Kidney (tissue), 14 donors: ENCODE results near the gene MRPS23. TPM values are rescaled to one million over a fixed set of nuclear protein-coding genes. Genes with fewer than 3 reads are reported as not detected.

Experiments
- DNase-seq, 5 donors: peaks; one replicate each; pipeline ENCODE4 v3.0.0-alpha.2; 2013 to 2020
- FAIRE-seq: peaks from 2 replicates; lab custom pipeline; 2012; peaks lifted over from hg19 to GRCh38; lab: Jason Lieb, UNC
- H3K27ac ChIP-seq, 2 donors: one replicate each; pipeline ENCODE4 v1.7.0; 2013; ENCODE audit warnings: low read depth in 2 of 2, low read length in 2 of 2, inconsistent platforms in 1 of 2
- H3K27me3 ChIP-seq: one replicate; pipeline ENCODE4 v1.7.1; 2013; ENCODE audit warnings: low read length, inconsistent platforms; ENCODE audit not compliant: control insufficient read depth, insufficient read depth
- H3K36me3 ChIP-seq, 3 donors: one replicate each; pipeline versions ENCODE4 v1.7.0 to v1.7.1; 2013; ENCODE audit warnings: low read length in 3 of 3, control low read depth in 1 of 3, inconsistent platforms in 1 of 3; ENCODE audit not compliant: insufficient read depth in 3 of 3, control insufficient read depth in 2 of 3
- H3K4me1 ChIP-seq, 3 donors: one replicate each; pipeline versions ENCODE4 v1.7.0 to v1.7.1; 2013; ENCODE audit warnings: low read length in 3 of 3, inconsistent platforms in 1 of 3, low read depth in 1 of 3; ENCODE audit not compliant: control insufficient read depth in 2 of 3, insufficient read depth in 2 of 3
- H3K4me3 ChIP-seq, 3 donors: one replicate each; pipeline versions ENCODE4 v1.7.0 to v1.8.1; 2013; ENCODE audit warnings: low read length in 3 of 3, control low read depth in 1 of 3, inconsistent platforms in 1 of 3
- H3K9ac ChIP-seq, 3 donors: one replicate each; pipeline versions ENCODE4 v1.7.0 to v1.7.1; 2013; ENCODE audit warnings: low read length in 3 of 3, control low read depth in 1 of 3, inconsistent platforms in 1 of 3
- H3K9me3 ChIP-seq, 3 donors: one replicate each; pipeline versions ENCODE4 v1.7.0 to v1.7.1; 2013; ENCODE audit warnings: low read length in 3 of 3, control low read depth in 1 of 3, inconsistent platforms in 1 of 3; ENCODE audit not compliant: control insufficient read depth in 2 of 3, insufficient read depth in 1 of 3
- intact Hi-C: fragments of 100-400 bp; cut with DNase I; formaldehyde crosslinking; loops from one replicate; pipeline ENCODE4 v1.11.1; 2022
- polyA plus RNA-seq: library from polyadenylated mRNA; stranded (reverse); fragments of 350-450 nt; fragmentation: Illumina TruSeq; extraction: RNeasy Lipid Tissue Mini Kit (QIAGEN cat#74804); gene quantifications from one replicate; pipeline ENCODE4 v1.2.3, GENCODE V29; 2014; ENCODE audit warnings: low read depth, low replicate concordance; ENCODE audit not compliant: insufficient read depth
- total RNA-seq: library from RNA; stranded (reverse); fragmentation: NEBNext Ultra II Directional; extraction: Animal tissue kit (Norgen Biotek cat#: 25700); gene quantifications from one replicate; pipeline ENCODE4 v1.2.1, GENCODE V29; 2021
- TF ChIP-seq, protein P1 (sequence below): IDR thresholded peaks from 3 replicates; pipeline ENCODE4 v1.5.1; 2012; ENCODE audit warnings: mild to moderate bottlenecking, moderate library complexity, borderline replicate concordance; ENCODE audit not compliant: insufficient read depth; ENCODE audit errors: extremely low read depth
- donor health status: control.
- donor health status: control.
- donor health status: control.
- donor health status: control.
- donor health status: control.
- donor health status: DM: yes; HTN: yes; CAD: no.
- donor health status: Normal renal cell carcinoma (clear cell type).

MRPS23 gene
- total and polyA plus RNA-seq, 2 donors from 2014 or later = 40.2 to 75.3 TPM

DNA sequence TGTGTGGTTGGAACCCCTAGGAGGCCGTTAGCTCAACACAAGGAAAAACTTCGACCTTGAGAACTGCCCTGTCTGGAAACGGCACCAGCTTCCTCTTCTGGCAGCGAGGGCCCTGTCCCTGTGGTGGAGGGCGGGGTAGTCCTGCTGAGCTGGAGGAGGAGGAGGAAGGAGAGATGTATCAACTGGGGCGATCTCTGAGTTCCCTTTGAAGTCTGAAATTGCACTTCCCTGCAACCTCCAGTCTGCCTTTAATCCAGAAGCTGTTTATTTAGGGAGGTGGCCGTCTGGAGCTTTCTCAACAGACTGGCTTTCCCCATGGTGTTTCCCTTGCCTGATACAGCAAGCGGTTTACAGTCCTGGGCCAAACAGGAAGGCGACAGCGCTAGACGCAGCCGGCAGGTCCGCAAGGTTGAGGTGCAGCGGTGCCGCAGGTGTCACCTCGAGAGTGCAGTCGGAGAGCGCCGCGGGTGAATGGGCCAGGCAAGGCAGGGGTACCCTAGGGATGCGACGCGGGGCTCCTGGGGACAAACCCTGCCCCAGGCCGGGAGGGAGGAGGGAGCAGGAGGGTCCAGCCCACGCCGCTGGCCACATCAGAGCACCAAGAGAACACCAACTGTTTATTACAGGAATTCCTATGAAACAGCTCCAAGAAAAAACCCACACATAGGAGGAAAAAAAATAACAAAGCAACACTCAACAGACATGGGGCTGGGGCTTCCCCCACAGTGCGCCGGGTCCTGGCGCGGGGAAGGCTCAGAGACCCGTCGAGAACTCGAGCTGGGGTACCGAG, 11.4 kb upstream of the MRPS23 start:
- DNase-seq (peak; percentile 46 to 88 (median 61)), FAIRE-seq (no peak)
- H3K4me3 ChIP-seq = peak overlapping the region; percentile 20 to 61 (median 55)
- H3K4me1 ChIP-seq = peaks cover 0 to 22% (median 11%) of the 10 kb centered on the region in 3 donors
- H3K27ac ChIP-seq = peak overlapping the region; percentile 76 to 83
- H3K36me3 ChIP-seq = peaks cover 0 to 2% (median 0%) of the 10 kb centered on the region in 3 donors
- H3K27me3 ChIP-seq = no peaks in the 10 kb centered on the region
- peak overlapping the region in 1 of 3 donors; percentile 35 for H3K9ac ChIP-seq
- no peaks in the 10 kb centered on the region for H3K9me3 ChIP-seq
- TF ChIP-seq, protein P1, sequence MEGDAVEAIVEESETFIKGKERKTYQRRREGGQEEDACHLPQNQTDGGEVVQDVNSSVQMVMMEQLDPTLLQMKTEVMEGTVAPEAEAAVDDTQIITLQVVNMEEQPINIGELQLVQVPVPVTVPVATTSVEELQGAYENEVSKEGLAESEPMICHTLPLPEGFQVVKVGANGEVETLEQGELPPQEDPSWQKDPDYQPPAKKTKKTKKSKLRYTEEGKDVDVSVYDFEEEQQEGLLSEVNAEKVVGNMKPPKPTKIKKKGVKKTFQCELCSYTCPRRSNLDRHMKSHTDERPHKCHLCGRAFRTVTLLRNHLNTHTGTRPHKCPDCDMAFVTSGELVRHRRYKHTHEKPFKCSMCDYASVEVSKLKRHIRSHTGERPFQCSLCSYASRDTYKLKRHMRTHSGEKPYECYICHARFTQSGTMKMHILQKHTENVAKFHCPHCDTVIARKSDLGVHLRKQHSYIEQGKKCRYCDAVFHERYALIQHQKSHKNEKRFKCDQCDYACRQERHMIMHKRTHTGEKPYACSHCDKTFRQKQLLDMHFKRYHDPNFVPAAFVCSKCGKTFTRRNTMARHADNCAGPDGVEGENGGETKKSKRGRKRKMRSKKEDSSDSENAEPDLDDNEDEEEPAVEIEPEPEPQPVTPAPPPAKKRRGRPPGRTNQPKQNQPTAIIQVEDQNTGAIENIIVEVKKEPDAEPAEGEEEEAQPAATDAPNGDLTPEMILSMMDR = no peak
- intact Hi-C loops = no loop called here

DNA sequence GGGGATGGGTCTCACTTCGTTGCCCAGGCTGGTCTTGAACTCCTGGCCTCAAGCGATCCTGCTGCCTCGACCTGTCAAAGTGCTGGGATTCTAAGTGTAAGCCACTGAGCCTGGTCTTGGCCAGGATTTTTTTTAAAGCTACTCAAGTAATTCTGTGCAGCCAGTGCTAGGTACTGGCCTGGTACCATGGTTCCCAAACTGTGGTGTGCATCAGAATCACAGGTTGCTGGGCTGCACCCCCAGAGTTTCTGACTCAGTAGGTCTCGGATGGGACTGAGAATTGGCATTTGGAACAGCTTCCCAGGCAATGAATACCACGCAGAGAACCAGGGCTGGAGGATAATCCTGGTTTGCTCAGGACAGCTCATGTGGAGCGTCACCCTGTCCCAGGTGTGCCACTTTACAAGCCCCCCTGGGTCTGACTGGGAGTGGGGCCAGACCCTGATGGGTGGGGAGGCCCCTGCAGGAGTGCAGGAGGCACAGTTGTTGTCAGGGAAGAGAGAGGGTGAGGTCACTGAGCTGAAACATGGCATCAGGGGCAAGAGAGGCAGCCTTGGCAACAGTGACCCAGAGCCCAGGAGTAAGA, 10.7 kb upstream of the MRPS23 start:
- no peaks in the 10 kb centered on the region for H3K27me3 ChIP-seq
- FAIRE-seq (no peak), DNase-seq (no peak)
- no peaks in the 10 kb centered on the region for H3K36me3 ChIP-seq
- peak overlapping the region; percentile 76 to 83 for H3K27ac ChIP-seq
- H3K9ac ChIP-seq = peak overlapping the region in 1 of 3 donors; percentile 35
- TF ChIP-seq, protein P1 = no peak
- H3K4me1 ChIP-seq = peaks cover 0 to 22% (median 11%) of the 10 kb centered on the region in 3 donors
- intact Hi-C loops = no loop called here
- no peaks in the 10 kb centered on the region for H3K9me3 ChIP-seq
- H3K4me3 ChIP-seq = no peak overlapping the region

DNA sequence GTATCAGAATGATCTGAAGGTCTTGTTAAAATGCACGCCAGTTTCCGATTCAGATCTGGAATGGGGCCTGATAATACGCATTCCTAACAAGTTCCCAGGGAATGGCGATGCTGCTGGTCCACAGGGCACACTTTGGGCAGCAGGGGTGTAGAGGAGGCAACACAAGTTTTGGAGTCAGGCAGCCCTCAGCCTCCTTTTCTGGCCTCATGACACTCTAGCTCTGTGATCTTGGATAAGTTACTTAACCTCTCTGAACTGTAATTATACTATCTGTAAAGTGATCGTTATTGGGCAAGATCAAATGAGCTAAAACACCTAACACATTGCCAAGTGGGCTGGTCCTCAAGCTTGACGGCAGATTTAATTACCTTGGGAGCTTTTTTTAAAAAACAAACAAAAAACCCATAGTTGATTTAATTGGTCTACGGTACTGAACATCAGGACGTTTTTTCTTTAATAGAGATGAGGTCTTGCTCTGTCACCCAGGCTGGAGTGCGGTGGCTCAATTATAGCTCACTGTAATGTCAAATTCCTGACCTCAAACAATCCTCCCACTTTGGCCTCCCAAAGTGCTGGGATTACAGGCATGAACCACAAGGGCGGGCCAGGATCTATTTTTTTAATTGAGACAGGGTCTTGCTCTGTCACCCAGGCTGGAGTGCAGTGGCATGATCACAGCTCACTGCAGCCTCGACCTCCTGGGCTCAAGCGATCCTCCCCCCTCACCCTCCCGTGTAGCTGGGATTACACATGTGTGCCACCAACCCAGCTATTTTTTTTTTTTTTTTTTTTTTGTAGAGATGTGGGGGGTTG, 10.0 kb upstream of the MRPS23 start:
- Histone ChIP-seq H3K9me3 (no peaks in the 10 kb centered on the region), H3K4me1 (peaks cover 0 to 22% (median 11%) of the 10 kb centered on the region in 3 donors), H3K9ac (no peak overlapping the region), H3K27me3 (no peaks in the 10 kb centered on the region), H3K36me3 (no peaks in the 10 kb centered on the region), H3K4me3 (no peak overlapping the region), H3K27ac (no peak overlapping the region)
- FAIRE-seq (no peak), DNase-seq (peak in 1 of 5 donors; percentile 45)
- intact Hi-C loops = loop anchor here (5.0 to 10.0 kb wide), 2 partner anchors 142 to 255 kb away; no protein-coding TSS in a partner anchor
- TF ChIP-seq, protein P1 = no peak
